Fibroblast of peridontal ligament (primary cell): Measurements from ENCODE around the gene PVR.
"Not testable (repeated sequence)": the region's sequence is repeated elsewhere in the genome, so short reads cannot be mapped to it uniquely, and the experiment has no call there.

Source experiments
- DNase-seq: peaks from one replicate; pipeline ENCODE4 v3.0.0-alpha.2; 2010; ENCODE audit errors: extremely low read depth

Gene PVR

DNA sequence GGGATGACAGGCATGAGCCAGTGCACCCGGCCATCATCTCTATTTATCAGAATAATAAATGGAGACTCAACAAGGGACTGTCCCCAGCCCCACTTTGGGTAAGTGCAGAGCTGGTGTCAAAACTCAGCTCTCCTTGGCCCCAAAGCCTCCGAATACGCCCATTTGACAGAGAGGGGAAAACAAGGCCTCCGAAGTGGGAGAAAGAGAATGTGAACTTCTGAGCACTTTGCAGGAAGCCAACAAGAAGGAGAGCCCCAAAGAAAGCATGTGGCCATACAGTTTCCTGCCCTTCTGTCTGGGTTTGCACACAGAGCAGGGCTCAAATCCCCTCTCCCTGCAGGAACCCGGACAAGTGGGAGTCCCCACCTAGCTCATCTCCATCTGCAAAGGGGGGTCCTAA is 56.8 kb downstream of the PVR start:
- no peak for DNase-seq

DNA sequence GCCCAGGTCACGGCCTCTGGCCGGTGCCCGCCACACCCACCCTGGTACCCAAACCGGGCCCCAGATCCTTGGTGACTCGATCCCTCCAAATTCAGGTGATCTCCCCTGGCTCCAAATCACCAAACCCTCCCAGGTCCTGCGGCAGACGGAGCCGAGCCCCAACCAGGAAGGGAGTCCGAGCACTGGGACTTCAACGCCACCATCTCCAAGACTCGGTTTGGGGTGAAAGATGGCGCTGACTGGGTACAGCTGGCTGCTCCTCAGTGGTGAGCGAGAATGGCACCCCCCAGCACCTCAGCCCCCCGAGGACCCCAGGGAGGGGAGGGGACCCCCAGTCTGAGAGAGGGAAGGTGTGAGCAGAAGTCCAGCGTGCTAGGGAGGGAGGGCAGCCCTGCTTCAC is 57.5 kb downstream of the PVR start:
- no peak for DNase-seq

DNA sequence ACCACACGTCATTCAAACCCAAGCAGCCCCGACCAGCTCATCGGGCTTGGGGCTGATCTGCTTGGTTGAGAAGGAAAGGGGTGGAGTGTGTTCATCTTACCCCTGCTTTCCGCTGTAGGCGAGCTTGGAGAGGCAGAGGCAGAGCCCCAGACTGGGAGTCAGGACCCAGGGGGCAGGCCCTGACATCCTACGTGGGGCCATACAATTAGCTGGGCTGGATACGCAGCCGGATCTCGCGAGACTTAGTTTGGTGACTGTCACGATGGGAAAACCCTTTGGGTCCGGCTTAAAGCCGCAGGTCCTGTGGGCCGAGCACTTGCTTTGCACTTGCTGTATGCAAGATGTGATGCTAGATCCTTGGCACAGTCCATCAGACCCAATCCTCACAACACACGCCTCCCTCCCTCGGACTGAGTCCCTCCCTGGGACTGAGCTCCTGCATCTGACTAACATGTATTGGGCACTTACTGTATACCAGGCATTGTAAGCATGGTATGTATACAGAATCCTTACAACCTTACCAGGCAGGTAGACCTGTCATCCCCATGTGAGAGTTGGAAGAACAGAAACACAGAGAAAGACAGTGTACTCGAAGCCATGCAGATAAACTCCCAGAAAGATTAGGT is 59.0 kb downstream of the PVR start:
- no peak for DNase-seq

DNA sequence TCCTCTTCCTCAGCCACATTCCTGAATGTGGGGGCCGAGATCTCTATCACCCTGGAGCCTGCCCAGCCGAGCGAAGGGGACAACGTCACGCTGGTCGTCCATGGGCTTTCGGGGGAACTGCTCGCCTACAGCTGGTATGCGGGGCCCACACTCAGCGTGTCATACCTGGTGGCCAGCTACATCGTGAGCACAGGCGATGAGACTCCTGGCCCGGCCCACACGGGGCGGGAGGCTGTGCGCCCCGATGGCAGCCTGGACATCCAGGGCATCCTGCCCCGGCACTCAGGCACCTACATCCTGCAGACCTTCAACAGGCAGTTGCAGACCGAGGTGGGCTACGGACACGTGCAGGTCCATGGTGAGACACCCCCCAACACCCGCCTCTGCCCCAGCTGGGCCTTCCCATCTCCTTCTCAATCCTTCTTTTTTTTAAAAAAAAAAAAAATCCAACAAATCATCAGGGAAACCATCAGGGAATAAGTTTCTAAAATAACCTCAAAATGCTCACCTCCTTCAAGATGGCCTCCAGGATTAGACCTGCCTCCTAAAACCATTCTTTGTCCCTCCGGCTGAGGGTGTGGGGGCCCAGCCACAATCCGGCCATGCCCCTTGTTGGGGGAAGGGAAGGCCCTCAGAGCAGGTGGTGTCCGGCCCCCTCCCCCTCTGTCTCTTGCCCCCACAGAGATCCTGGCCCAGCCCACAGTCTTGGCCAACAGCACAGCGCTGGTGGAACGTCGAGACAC is 59.8 kb downstream of the PVR start:
- DNase-seq, result no peak

DNA sequence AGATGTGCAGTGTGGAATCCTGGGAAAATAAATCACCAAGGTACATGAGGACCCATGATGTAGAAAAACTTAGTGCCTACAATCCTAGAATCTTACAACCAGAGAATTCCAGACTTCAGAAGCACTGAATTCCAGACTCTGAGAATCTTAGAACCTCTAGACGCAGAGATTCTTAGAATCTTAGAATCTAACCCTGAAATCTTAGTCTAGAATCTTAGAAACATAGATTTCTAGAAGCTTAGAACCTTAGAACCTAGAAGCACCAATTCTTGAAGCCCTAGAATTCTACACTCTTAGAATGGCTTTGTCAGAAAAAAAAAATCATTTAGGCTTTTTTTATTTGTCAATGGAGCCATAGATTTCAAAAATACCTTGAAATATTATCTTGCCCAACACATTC is 61.3 kb downstream of the PVR start:
- DNase-seq, result no peak

DNA sequence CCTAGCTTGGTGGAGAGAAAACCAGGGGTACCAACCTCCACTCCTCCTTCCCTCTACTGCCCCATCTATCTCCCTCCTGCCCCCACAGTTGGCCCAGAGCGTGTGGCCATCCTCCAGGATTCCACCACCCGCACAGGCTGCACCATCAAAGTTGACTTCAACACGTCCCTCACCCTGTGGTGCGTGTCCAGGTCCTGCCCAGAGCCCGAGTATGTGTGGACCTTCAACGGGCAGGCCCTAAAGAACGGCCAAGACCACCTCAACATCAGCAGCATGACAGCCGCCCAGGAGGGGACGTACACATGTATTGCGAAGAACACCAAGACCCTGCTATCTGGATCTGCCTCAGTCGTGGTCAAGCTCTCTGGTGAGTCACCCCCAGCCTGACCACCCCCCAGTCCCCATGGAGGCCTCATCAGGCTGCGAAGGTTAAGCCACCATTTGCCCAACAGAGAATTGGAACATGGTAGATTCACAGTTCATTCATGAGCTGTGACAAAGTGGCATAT is 61.8 kb downstream of the PVR start:
- no peak for DNase-seq

DNA sequence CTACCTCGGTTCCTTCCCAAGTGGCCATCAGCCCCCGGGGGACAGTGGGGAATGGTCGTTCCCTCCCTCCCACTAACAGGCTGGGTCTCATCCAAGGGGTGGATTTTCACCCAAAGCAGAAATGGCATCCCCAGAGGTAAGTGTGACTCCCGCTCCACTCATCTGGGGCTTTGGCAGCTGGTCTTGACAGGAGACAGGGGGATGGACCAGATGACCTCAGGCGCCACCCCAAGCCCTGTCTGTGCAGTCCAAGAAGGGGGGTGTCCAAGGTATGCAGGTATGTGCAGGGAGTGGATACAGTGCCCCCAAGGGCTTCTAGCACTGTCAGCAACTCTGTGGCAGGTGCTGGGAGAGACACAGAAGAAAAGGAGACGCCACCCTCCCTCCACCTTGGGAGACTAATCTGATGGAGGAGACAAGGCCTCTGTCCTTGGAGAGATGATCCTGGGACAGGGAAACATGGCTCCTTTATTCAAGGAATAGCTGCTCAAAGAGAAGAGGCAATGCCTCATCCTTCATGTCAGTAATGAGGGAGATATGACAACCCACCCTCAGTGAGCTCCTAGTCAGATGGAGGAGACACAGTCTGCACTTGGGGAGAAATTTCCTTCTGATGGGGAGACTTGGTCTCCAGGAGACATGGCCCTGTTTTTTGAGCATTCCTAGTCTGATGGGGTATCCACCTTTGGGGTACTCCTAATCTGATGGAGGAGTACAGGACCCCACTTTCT is 63.0 kb downstream of the PVR start:
- no peak for DNase-seq

DNA sequence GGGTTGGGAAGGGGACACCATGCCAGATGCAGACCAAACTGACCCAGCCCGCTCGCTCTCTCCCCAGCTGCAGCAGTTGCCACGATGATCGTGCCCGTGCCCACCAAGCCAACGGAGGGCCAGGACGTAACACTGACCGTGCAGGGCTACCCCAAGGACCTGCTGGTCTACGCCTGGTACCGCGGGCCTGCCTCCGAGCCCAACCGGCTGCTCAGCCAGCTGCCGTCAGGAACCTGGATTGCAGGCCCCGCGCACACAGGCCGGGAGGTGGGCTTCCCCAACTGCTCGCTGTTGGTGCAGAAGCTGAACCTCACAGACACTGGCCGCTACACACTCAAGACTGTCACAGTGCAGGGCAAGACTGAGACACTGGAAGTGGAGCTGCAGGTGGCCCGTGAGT is 64.1 kb downstream of the PVR start:
- no peak for DNase-seq

DNA sequence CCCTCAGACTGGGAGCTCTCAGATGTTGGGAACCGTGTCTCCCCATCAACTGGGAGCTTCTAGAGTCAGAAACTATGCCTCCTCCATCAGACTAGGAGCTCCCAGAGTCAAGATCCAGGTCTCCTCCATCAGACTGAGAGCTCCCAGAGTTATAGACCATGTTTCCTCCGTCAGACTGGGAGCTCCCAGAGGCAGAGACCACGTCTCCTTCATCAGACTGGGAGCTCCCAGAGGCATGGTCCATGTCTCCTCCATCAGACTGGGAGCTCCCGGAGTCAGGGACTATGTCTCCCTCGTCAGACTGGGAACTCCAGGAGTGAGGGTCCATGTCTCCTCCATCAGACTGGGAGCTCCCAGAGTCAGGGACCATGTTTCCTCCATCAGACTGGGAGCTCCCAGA is 65.2 kb downstream of the PVR start:
- no peak for DNase-seq

DNA sequence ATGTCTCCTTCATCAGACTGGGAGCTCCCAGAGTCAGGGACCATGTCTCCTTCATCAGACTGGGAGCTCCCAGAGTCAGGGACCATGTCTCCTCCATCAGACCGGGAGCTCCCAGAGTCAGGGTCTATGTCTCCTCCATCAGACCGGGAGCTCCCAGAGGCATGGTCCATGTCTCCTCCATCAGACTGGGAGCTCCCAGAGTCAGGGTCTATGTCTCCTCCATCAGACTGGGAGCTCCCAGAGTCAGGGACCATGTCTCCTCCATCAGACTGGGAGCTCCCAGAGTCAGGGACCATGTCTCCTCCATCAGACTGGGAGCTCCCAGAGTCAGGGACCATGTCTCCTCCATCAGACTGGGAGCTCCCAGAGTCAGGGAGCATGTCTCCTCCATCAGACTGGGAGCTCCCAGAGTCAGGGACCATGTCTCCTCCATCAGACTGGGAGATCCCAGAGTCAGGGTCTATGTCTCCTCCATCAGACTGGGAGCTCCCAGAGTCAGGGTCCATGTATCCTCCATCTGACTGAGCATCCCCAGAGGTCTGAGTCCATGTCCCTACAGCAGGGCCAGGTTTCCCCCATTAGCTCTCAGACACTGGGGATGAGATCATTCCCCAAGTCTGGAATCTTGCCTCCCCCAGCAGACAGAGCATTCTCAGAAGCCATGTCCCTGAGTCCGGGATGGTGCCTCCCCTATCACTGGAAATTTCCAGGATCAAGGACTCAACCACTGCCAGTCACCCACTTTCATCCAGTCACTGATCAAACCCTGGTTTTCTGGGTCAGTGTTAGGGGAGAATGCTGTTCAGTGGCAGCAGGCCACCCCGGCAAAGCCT is 65.9 kb downstream of the PVR start:
- DNase-seq, result not testable (repeated sequence)

DNA sequence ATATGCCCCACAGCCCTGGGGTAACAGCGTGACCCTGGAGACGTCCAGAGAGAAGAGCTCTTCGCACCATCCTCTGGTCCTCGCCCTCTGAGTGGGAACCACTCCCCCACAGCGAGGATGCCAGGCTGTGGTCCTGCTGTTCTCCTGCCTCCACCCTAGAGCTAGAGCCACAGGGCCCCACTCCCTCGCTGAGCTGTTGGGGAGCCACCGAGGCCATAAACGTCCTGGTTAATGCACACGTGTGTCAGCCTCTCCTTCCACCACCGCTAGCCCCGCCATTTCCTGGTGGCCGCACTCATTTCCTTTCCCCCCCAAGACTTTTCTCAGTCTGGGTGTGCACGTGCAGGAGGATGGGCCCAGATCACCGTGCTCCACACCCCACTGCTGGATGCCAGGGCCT is 66.8 kb downstream of the PVR start:
- no peak for DNase-seq

DNA sequence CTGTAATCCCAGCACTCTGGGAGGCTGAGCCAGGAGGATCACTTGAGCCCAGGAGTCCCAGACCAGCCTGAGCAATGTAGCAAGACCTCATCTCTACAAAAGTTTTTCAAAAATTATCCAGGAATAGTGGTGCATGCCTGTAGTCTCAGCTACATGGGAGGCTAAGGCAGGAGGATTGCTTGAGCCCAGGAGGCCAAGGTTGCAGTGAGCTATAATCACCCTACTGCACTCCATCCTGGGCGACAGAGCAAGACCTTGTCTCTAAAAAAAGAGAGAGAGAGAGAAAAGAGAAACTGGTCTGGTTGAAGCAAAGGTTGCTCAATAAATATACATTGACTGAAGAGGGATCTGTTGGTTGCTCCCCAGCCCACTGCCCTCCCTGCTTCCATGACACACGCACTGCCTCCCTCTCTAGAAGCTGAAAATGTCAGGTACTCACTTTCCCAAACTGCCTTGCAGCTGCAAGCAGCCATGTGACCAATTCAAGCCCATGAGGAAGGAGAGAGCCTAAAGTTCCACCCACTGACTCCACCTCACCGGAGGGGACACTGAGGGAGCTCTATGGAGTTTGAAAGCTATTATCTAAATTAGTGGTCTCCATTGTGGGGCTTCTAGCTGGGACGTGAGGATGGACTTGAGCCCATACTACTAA is 69.3 kb downstream of the PVR start:
- DNase-seq, result no peak
